ENCODE data around the gene AGAP5.
"Not testable (repeated sequence)": the region's sequence is repeated elsewhere in the genome, so short reads cannot be mapped to it uniquely, and the experiment has no call there.

The AGAP5 gene

GRCh38 chr10:73697675-73698159 is at the start of gene AGAP5:
Gene AGAP5, minus strand, starts transcription at chr10:73698109. Its CDS starts 354 bp downstream, at chr10:73697755.
- DNase-seq (ENCODE audit: low spot score), result not testable (repeated sequence)

GRCh38 chr10:73746721-73747120 is 48.8 kb upstream of the AGAP5 start:
- DNase-seq (ENCODE audit: low spot score), result no peak

- peak; percentile 41 for DNase-seq (ENCODE audit: low spot score)
Measured at GRCh38 chr10:73744664-73744975, 46.7 kb upstream of the AGAP5 start.

- peak; percentile 94 for DNase-seq (ENCODE audit: low spot score)
Measured at GRCh38 chr10:73743905-73744663, 46.2 kb upstream of the AGAP5 start, which contains the start of gene SEC24C. Gene SEC24C, plus strand, starts transcription at chr10:73744372. Its CDS starts 2,461 bp downstream, at chr10:73746833.

GRCh38 chr10:73743327-73743904 is 45.5 kb upstream of the AGAP5 start:
- DNase-seq (ENCODE audit: low spot score), result no peak

GRCh38 chr10:73742454-73742734 is 44.5 kb upstream of the AGAP5 start:
- no peak for DNase-seq (ENCODE audit: low spot score)

GRCh38 chr10:73740501-73741254 is 42.8 kb upstream of the AGAP5 start:
- DNase-seq (ENCODE audit: low spot score), result not testable (repeated sequence)

GRCh38 chr10:73734796-73735305 is 36.9 kb upstream of the AGAP5 start:
- DNase-seq (ENCODE audit: low spot score), result no peak

- no peak for DNase-seq (ENCODE audit: low spot score)
Measured at GRCh38 chr10:73734028-73734720, 36.3 kb upstream of the AGAP5 start.

GRCh38 chr10:73732931-73733623 is 35.2 kb upstream of the AGAP5 start:
- no peak for DNase-seq (ENCODE audit: low spot score)

- no peak for DNase-seq (ENCODE audit: low spot score)
Measured at GRCh38 chr10:73732426-73732825, 34.5 kb upstream of the AGAP5 start.

GRCh38 chr10:73731588-73732375 is 33.9 kb upstream of the AGAP5 start:
- no peak for DNase-seq (ENCODE audit: low spot score)

- peak; percentile 71 for DNase-seq (ENCODE audit: low spot score)
Measured at GRCh38 chr10:73730153-73730906, 32.4 kb upstream of the AGAP5 start.

- DNase-seq (ENCODE audit: low spot score), result not testable (repeated sequence)
Measured at GRCh38 chr10:73729781-73730152, 31.9 kb upstream of the AGAP5 start.

GRCh38 chr10:73723516-73723915 is 25.6 kb upstream of the AGAP5 start:
- DNase-seq (ENCODE audit: low spot score), result no peak

GRCh38 chr10:73720561-73720960 is 22.7 kb upstream of the AGAP5 start:
- not testable (repeated sequence) for DNase-seq (ENCODE audit: low spot score)

- peak; percentile 17 for DNase-seq (ENCODE audit: low spot score)
Measured at GRCh38 chr10:73717556-73717955, 19.6 kb upstream of the AGAP5 start.

GRCh38 chr10:73716251-73716650 is 18.3 kb upstream of the AGAP5 start:
- no peak for DNase-seq (ENCODE audit: low spot score)

GRCh38 chr10:73715179-73716156 is 17.6 kb upstream of the AGAP5 start:
- DNase-seq (ENCODE audit: low spot score), result not testable (repeated sequence)

Measured in germinal center (tissue), 1 donor.